ENCODE results near the gene CCNT2.
"Not testable (repeated sequence)": the region's sequence is repeated elsewhere in the genome, so short reads cannot be mapped to it uniquely, and the experiment has no call there.

The CCNT2 gene

DNA sequence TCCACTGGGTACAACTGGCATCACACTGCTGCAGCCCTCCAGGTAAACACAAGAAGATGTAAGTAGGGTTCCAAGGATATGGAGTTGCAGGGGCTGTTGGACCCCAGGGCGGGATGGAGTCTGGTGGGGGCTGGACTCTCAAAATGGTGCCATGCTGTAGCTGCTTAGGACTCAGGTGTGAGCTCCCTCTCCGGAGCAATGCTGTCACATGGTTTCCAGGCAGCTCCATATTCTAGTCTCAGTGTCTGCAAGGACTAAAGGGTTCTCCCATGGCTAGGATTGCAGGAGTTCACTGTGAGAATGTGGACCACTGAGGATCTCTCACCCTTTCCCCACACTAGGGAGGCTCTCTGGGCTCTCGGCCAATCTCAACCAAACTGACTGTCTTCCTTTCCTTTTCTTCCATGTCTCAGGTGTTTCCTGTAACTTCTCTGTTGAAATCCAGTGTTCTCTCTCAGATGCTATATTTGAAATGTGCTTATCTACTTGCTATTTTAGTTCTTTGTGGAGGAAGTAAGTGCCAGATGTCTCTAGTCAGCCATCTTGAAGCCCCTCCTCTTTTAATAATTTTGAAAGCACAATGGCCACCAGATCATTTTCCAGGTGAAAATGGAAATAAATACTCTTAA lies 57.6 kb downstream of the CCNT2 start:
- no peak for DNase-seq

DNA sequence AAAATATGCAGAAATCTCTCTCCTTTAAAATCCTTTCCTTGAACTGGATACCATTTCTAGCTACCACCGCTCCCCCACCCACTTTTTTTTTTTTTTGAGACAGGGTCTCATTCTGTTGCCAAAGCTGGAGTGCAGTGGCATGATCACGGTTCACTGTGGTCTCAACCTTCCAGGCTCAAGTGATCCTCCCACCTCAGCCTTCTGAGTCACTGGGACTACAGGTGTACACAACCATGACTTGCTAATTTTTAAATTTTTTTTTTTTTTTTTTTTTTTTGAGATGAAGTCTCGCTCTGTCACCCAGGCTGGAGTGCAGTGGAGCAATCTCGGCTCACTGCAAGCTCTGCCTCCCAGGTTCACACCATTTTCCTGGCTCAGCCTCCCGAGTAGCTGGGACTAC lies 58.5 kb downstream of the CCNT2 start:
- not testable (repeated sequence) for DNase-seq

DNA sequence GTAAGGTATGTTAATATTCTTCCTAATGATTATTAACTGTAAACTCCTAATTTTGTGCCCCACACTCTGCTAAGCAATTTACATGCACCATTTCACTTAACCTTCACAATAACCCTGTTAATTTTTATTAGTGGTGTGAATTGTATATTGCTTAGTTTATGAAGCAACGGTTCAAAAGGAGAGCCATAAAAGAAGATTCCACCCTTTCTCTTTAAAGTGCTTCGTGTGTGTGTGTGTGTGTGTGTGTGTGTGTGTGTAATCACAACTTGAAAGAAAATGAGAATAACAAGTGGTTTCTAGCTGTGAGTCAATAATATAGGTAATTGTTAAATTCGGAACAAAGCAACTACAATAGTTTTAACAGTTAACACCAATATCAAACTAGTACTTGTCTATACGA lies 60.6 kb downstream of the CCNT2 start:
- no peak for DNase-seq

GRCh38 chr2:134980639-134981038 lies 62.0 kb downstream of the CCNT2 start:
- DNase-seq: no peak

DNA sequence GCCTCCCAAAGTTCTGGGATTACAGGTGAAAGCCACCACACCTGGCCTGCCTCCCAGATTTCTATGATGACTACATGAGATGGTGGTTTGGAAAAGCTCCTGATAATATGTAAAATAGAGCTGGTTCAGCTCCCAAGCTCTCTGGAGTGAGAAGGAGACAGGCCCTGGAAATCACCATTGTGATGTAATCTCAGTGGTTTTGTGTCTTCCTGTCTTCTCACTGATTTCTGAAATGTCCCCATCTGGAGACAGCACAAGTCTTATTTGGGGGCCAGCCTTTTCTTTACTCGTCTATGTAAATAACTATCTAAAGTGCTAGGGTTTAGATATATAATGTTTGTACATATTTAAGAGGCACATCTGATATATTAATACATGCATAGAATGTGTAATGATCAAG lies 64.0 kb downstream of the CCNT2 start:
- DNase-seq: no peak

DNA sequence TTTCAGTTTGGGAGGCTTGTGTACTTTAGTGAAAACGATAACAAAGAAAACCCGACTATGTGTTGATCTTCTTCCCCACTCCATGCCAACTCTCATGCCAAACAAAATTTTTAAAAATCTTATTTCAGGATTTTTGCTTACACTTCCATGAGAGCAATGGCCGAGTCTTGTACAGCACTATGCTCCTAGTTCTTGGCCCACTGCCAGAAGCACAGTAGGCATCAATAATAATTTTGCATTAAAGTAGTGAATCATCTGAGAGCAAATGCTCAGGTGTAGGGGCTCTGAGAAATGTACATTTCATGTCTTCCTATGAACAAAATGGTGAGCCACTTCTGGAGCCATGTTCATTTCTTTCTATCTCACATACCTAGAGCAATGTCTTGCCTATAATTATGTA lies 66.4 kb downstream of the CCNT2 start:
- DNase-seq: no peak

DNA sequence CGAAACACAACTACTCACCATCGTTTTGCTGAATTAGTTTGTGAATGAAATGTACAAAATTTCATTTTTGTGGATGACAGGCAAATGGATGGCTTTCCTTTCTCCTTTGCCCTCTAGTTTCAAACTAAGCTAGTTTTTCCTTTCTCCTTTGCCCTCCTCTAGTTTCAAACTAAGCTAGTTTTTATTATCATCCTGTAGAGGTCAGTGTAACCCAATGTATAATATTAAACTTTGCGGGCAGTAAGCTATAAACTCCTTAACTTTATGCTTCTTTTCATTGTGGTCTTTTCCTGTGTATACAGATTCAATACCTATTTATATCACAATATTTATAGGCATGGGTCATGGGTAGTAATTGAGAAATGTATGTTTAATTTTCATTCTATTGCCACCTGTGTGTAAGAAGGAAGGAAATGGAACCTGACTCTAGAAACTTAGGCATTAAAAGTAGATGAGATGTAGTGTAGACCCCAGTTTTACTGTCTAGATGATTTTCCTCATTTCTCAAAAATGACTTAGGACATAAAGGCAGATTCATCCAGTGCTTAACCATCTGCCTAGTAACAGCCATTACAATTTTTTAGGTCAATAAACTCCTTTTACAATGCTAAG lies 70.5 kb downstream of the CCNT2 start:
- DNase-seq: peak in 1 of 5 experiments; percentile 27

- no peak for DNase-seq
These were observed 80.9 kb downstream of the CCNT2 start for GRCh38 chr2:134999521-134999920.

DNA sequence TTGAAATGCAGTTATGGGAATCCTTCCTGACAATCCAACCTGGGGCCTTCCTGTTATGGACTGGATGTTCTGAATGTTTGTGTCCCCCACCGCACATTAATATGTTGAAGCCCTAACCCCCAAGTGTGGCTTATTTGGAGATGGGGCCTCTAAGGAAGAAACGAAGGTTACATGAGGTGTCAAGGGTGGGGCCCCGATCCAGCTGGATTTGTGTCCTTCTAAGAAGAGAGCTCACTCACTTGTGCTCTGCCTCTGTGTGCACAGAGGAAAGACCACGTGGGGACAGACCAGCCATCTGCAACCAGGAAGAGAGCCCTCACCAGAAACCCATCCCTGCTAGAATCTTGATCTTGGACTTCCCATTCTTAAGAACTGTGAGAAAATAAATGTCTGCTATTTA lies 84.2 kb downstream of the CCNT2 start:
- no peak for DNase-seq

DNA sequence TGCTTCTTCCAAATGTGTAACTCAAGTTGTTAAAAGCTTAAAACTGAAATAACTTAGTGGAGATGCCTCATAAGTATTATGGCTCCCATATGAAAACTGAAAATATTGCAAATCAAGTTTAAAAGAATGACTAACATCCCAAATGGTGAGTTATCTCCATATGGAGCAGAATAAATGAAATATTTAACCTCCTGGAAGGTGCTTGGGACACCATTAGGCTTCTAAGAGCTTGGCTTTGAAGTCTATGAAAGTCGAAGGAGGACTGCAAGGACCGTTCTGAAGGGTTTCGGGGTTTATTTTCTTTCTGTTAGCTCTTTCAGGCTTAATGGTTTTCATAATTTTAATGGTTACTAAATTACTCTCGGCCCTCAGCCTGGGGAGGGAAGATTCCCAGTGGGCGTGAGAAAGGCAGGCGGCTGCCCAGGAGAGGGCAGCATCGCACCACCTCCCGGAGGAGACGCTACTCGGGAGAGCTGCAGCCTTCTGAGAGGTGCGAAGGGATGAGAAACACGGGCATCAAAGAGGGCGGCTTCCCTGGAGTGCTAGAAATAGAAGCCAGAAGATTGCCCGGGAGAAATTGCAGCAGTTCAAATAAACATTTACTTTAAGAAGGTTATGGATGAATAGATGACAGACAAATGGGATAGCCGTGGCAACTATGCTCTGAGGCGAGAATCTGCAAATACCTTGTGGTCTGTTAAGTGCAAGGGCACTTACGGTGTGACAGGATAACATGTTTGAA lies 85.6 kb downstream of the CCNT2 start:
- peak; percentile 23 to 69 (median 57) for DNase-seq

DNA sequence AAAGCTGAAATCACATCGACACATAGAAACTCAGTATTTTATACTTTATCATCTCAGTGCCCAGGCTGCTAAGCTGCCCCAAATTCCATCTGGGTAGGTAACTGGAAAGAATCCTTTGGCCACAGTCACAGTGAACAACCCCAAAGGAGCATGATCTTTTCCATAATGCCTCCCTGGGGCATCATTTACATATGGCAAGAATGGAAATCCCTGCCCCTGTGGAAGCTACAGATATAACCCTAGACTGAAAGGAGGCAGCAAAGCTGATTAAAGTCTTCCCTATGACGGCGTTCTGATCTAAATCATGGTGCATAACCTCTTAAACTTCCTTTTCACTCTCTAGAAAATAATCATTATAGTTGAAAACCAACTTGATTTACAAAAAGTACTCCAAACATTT lies 87.1 kb downstream of the CCNT2 start:
- DNase-seq: no peak
